A549 treated with ZK216348 at 1 μM for 4 hours (cell line): ENCODE data around the gene MCUR1. TPM values are rescaled to one million over a fixed set of nuclear protein-coding genes. Genes with fewer than 3 reads are reported as not detected.

Source experiments
- total RNA-seq: library from RNA; stranded (reverse); fragments of 200-300 nt; extraction: Qiagen RNA extraction; gene quantifications from 5 replicates; pipeline ENCODE4 v1.2.3, GENCODE V29; 2022; ENCODE audit warnings: low read depth

Gene MCUR1, protein sequence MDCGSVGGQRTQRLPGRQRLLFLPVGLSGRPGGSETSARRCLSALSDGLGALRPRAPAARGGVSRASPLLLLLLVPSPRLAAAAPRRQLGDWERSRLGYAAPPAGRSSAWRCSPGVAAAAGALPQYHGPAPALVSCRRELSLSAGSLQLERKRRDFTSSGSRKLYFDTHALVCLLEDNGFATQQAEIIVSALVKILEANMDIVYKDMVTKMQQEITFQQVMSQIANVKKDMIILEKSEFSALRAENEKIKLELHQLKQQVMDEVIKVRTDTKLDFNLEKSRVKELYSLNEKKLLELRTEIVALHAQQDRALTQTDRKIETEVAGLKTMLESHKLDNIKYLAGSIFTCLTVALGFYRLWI
- 12.3 to 20.4 TPM (median 15.0 TPM) in 5 replicates for total RNA-seq

DNA sequence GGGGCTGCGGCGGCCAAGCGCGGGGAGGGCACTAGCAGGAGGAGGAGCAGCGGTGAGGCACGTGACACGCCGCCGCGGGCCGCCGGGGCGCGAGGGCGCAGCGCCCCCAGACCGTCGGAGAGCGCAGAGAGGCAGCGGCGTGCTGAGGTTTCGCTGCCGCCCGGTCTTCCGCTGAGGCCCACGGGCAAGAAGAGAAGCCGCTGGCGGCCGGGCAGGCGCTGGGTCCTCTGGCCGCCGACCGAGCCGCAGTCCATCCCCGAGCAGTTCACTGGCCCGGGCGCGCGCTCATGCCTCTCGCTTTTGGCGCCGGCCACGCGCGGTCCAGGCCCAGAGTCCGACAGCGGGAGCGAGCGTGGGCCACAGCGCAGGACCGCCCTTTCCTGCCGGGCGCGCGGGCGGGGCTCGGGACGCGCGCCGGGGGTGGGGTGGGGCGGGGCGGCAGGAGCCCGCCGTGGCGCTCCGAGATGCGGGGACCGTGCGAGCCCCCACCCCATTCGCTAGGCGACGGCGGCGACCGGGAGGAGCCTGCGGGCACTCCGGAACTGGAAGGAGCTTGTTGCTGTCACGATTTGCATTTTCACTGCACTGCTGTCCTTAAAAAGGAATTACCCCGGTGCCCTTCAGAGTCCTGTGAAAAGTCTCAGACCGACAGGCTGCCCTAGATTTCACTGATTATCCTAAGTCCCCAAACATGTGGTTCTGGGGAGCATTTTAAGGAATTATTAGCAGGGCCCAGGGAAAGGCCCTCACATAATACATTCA, at the start of gene MCUR1:
Gene MCUR1 (minus strand): TSS at position 382 of the 762 bp plus-strand sequence. CDS start 128 bp downstream, at position 254.

Other genes starting within 250 kb of the MCUR1 start
- 3.6 to 4.5 TPM (median 3.8 TPM) in 5 replicates for gene SIRT5, start 240.0 kb downstream of the MCUR1 start, total RNA-seq
- gene NOL7, start 199.2 kb downstream of the MCUR1 start, total RNA-seq = 69.5 to 85.5 TPM (median 75.8 TPM) in 5 replicates
- gene RANBP9, start 102.7 kb downstream of the MCUR1 start, total RNA-seq = 10.9 to 15.4 TPM (median 13.4 TPM) in 5 replicates
- gene RNF182, start 110.4 kb upstream of the MCUR1 start, total RNA-seq = 2.3 to 3.4 TPM (median 3.1 TPM) in 5 replicates